Hematopoietic multipotent progenitor cell treated with erythropoietin and hydrocortisone succinate and interleukin-3 and kit ligand, for 6 days (in vitro differentiated cells): ENCODE data around the gene SIRT7.
A peak's percentile ranks its signal among the peaks of the same experiment; 100 is the strongest.

ENCODE experiments used
- DNase-seq: peaks from one replicate; pipeline ENCODE4 v3.0.0-alpha.2; 2015

Gene SIRT7

DNA sequence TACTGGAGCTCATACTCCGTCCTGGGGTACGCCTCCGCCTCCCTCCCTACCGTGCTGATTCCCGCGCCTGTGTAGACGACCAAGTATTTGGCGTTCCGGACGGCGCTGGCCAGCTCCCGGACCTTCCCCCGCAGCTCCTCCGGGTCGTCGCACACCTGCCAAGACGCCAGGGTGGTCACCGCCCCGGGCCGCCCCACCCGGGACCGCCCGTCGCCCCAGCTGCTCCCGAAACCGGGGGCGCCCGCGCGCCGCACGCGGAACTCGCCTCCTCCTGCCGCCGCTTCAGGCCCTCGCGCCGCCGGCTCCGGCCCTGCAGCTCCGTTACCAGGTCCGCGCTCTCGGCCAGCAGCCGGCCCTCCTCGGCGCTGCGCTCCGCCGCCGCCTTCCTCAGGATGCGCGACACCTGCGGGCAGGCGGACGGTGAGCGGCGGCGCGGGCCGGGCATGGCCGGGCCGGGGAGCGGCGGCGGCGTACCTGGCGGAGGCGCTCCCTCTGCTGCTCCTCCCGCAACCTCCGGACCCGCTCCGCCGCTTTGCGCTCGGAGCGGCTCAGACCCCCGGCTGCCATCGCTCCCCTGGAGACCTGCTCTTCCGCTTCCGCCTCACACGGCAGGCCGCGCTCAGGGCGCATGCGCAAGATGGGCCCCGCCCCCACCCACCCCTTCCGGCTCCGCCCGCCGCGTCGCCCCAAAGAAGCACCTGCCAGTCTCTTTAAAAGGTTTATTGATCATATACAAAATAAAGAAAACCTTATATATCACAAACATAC is at the start of gene SIRT7:
SIRT7 (minus strand) TSS at position 612 of the 768 bp plus-strand sequence; CDS start at position 567, 45 bp downstream.
- peak; percentile 89 for DNase-seq

GRCh38 chr17:81967244-81967532 is 49.2 kb upstream of the SIRT7 start:
- no peak for DNase-seq

DNA sequence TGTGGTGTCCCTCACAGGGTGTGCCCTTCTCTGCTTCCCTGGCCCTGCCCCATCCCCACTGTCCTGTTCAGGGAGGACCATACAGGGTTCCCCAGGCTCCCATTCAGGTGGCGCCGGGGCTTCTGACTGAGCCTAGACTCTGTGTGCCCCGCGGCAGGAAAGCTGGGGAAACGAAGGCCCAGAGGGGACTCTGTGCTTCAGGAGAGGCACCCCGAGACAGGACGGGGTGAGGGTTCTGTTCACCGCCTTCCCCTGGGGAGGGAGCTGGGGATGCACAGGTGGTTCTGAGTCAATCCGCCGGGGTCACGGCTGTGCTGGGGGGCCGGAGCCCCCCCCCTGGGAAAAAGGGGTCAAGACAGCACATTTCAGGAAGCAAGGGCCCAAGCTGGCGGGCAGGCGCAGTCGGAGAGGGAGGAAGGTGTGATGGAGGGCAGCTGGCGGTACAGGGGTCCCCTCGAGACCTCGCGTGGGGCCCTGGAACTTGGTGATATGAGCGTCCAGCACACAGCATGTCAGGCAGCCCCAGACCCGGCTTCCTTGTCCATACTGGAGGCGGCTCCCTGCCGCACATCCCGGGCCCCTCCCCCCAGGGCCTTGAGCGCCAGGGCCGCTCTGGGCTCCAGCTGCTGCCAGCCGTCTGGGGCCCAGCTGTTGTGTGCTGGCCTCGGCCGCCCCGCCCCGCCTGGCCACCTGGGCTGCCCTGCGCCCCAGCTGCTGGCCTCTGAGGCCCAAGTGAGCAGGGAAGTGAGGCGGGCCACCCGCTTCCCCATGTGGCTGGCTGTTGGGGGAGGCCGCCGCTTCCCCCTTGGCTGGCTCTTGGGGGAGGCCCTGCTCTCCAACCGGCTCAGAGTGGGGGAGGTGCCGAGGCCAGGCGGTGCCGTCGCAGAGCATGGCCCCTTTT is 48.6 kb upstream of the SIRT7 start:
- DNase-seq, result peak; percentile 60

GRCh38 chr17:81964081-81964849 is 46.3 kb upstream of the SIRT7 start:
- DNase-seq, result no peak

GRCh38 chr17:81962499-81963441 is 44.8 kb upstream of the SIRT7 start:
- DNase-seq, result no peak

DNA sequence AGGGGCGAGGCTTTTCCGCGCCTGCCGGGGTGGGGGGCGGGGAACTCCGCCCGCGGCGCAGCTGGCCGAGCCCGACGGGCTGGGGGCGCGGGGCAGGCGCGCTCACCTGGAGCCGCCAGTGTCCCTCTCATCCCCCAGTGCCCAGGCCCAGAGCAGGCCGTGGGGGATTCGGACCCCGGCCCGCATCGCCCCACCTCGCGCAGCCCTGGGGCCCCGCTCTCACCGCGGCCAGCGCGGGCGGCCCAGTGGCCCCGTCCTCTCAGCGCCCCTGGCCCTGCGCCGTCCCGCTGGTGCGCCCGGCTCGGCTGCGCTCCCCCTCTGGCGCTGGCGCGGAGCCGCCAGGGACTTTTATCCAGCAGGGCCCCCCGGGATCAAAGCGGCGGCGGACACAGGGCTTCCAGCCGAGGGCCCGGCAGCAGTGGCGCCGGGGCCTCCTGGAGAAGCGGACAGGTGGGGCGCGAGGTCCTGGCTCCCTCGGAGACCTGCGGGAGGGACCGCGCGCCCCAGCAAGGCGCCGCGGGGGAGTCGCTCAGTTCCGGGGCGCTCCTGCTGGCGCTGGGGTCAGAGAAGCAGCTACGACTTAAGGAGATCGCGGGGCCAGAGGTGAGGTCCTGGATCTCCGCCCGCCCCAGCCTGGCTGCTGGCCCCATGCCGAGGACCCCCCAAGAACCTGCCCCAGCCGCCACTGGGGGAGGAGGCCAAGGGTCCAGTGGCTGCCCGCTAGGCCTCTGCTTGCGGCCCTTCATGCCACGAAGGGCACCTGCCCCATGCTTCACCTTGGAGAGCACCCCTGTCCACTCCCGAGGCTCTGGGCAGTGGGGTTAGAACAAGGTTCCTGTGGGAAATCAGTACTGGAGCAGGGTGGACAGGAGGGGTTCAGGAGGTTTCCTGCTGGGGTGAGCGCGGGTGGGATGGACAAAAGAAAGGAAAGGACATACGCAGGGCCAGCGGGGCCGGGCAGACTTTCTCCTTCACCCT is 43.8 kb upstream of the SIRT7 start:
- DNase-seq, result no peak

DNA sequence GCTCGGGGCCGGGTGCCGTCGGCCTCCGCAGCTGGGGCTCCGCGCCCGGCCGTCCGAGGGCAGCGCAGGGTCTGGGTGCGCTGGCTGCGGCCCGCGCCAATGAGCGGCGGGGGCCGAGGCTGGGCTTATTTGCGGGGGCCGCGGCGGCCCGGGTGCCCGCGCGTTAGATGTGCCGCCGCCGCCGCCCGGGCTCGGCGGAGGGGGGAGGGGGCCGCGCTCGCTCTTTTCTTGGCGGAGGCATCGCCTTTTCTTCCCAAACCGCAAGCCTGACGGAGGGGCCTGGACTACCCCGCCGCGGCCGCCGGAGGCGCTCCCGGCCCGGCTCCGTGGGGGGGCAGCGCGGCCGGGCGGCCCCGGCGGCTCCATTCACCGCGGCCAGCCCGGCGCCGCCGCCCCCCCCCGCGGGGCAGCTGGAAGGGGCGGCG is 43.1 kb upstream of the SIRT7 start, which contains the start of gene NOTUM:
NOTUM (minus strand) TSS at position 101 of the 425 bp plus-strand sequence. CDS start 278 bp downstream, outside the sequence.
- peak; percentile 67 for DNase-seq

- no peak for DNase-seq
Measured at GRCh38 chr17:81960130-81960958, 42.4 kb upstream of the SIRT7 start.

- peak; percentile 71 for DNase-seq
Measured at GRCh38 chr17:81959362-81960129, 41.6 kb upstream of the SIRT7 start.

- no peak for DNase-seq
Measured at GRCh38 chr17:81958633-81959342, 40.8 kb upstream of the SIRT7 start.

DNA sequence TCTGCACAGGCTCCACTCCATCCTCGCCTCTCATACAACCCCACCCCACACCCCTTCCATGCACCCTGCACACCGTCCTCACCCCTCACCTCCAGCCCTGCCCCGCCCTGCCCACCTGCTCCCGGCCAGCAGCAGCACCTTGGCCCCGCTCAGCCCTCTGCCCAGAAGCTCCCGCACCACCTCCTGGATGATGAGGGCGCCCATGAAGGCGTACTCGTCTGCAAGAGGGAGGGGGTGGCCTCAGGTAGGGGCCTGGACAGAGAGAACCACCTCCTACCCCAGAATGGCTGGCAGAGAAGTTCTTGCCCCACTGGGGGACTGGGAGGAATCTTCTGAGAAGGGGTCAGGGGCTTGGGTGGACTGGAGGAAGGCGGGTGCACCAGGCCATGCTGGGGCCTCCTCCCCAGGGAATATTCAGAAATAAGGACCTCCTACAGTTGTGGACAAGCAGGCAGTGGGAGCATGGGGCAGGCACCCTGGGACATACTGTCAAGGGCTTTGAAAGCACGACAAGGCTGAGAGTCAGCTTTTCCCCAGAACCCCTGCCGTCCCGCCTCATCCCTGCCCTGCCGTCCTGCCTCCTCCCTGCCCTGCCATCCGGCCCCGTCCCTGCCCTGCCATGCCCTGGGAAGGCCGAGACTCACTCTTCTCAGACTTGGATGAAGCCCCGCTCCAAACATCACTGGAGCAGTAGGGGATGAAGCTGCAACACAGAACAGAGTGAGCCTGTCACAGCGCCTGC is 39.9 kb upstream of the SIRT7 start:
- DNase-seq, result no peak

- no peak for DNase-seq
Measured at GRCh38 chr17:81956607-81957589, 38.9 kb upstream of the SIRT7 start.

DNA sequence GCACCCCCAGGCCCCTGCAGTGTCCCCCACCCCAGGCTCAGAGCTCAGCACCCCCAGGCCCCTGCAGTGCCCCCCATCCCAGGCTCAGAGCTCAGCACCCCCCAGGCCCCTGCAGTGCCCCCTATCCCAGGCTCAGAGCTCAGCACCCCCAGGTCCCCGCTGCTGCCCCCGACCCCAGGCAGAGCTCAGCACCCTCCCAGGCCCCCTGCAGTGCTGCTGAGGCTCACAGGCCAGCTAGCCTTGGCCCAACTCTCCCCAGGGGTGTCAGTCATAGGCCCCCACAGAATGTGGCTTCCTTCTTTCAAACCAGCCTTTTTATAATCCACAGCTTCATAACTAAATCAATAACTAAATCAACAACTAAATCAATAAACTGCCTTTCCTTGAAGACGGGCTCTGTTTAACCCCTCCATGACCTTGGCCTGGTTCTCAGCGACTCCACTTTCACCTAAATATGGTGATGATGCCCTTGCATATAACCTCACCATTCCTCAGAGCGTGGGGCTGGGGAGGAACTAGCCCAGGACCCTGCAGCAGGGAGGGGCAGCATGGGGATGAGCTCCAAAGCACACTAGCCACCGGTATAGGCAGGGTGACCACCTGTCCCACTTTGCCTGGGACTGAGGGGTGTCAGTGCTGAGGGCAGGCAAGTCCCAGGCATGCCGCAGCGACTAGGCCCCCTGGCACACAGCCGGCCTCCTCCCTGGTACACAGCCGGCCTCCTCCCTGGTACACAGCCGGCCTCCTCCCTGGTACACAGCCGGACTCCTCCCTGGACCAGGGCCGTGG is 38.0 kb upstream of the SIRT7 start:
- no peak for DNase-seq

DNA sequence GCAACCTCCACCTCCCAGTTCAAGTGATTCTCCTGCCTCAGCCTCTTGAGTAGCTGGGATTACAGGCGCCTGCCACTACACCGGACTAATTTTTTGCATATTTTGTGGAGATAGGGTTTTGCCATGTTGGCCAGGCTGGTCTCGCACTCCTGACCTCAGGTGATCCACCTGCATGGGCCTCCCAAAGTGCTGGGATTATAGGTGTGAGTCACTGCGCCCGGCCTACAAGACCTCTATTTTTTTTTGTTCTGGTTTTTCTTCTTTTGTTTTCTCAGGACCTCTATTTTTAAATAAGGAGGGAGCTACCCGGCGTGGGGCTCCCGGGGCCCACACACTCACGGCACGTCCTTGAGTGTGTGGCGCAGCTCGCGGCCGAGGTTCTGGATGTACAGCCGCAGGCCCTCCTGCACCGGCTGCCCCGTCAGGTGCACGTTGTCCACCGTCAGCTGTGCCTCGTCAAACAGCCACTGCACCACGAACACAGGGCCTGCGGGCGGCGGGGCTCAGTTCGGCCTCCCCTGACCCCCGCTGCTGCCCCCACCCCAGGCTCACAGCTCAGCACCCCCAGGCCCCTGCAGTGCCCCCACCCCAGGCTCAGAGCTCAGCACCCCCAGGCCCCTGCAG is 37.2 kb upstream of the SIRT7 start:
- no peak for DNase-seq
